GM19239 (cell line): Measurements from ENCODE around the gene WDR75.

ENCODE experiments used
- DNase-seq: peaks from one replicate; pipeline ENCODE4 v3.0.0; 2011; ENCODE audit warnings: low spot score; ENCODE audit not compliant: insufficient read length
- FAIRE-seq: peaks from 2 replicates; lab custom pipeline; 2011; peaks lifted over from hg19 to GRCh38; lab: Jason Lieb, UNC

WDR75 gene

DNA sequence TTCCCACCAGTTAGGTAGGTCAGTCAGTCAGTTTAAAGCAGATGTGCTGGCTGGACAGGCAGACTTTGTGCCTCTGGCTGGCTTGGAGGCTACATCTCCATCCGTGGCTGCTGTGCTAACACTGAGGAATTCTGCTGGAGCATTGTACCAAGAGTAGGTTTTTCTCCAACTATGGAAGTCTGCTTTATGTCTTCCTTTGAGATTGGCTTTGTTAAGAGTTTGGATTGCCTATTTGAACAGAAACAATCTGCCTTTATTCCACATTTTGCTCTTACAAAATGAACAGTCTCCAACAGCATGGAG lies 46.7 kb downstream of the WDR75 start:
- FAIRE-seq = no peak
- no peak for DNase-seq

DNA sequence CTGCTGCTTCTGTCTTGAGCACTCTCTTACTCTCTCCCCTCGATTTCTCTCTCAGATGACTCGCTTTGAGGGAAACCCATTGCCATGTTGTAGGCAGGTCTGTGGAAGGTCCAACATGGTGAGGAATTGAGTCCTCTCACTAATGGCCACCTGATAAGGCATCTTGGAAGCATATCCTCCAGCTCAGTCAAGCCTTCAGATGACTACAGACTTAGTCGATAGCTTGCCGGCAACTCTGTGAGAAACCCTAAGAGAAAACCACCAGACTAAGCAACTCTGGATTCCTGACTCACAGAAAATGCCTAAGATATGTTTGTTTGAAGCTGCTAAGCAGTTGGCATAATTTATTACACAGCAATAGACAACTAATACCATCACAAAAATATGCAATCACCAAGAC lies 51.2 kb downstream of the WDR75 start:
- FAIRE-seq = no peak

GRCh38 chr2:189498205-189498604 lies 56.9 kb downstream of the WDR75 start:
- DNase-seq = no peak
- FAIRE-seq = no peak

More for the DNA sequence above, 51.2 kb downstream of the WDR75 start:
- no peak for DNase-seq

GRCh38 chr2:189499137-189499536 lies 57.9 kb downstream of the WDR75 start:
- FAIRE-seq (no peak), DNase-seq (no peak)

- FAIRE-seq (no peak), DNase-seq (no peak)
Measured at GRCh38 chr2:189500456-189501160, 59.3 kb downstream of the WDR75 start.

- FAIRE-seq (no peak), DNase-seq (no peak)
Measured at GRCh38 chr2:189501487-189501886, 60.2 kb downstream of the WDR75 start.

- DNase-seq (no peak), FAIRE-seq (no peak)
Measured at GRCh38 chr2:189502714-189503113, 61.4 kb downstream of the WDR75 start.

DNA sequence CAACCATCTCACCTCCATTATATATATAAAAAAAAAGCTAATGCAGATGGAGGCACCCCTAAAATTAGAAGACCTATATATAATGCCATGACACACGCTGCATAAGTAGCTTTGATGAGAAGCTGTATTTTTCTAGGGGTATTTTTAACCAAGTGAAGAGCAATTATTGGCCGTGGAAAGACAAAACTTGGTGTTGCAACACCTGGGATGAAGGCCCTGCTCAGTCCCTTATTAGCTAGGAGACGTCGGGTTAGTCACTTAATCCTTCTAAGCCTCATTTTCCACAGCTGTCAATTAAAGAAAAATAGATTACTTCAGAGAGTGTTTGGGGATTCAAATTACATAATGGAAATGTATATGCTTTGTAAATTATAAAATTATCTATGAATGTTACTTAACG lies 63.0 kb downstream of the WDR75 start:
- FAIRE-seq = no peak
- no peak for DNase-seq

- no peak for FAIRE-seq
- DNase-seq = no peak
Measured at GRCh38 chr2:189505492-189505891, 64.2 kb downstream of the WDR75 start.

- no peak for FAIRE-seq
- no peak for DNase-seq
Measured at GRCh38 chr2:189506514-189506976, 65.3 kb downstream of the WDR75 start.

GRCh38 chr2:189511210-189511959 lies 70.1 kb downstream of the WDR75 start:
- FAIRE-seq = no peak

GRCh38 chr2:189511960-189512319 lies 70.7 kb downstream of the WDR75 start:
- DNase-seq (no peak), FAIRE-seq (no peak)

More at GRCh38 chr2:189511210-189511959, 70.1 kb downstream of the WDR75 start:
- no peak for DNase-seq

DNA sequence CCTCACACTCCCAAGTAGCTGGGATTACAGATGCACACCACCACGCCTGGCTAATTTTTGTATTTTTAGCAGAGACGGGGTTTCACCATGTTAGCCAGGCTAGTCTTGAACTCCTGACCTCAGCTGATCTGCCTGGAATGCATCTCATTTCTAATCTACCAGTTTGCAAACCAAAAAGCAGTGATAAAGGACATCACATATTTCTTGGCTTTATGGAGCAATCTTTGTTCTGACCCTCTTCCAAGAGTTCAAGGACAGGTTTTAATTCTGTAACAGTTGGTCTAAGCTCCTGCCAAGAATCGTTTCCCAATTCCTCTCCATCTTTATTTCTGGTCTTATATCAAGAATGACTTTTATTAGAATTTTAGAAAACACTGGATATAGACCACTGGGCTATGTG lies 71.6 kb downstream of the WDR75 start:
- DNase-seq = no peak

GRCh38 chr2:189514104-189514503 lies 72.8 kb downstream of the WDR75 start:
- FAIRE-seq (no peak), DNase-seq (no peak)

More for the DNA sequence above, 71.6 kb downstream of the WDR75 start:
- FAIRE-seq = no peak

DNA sequence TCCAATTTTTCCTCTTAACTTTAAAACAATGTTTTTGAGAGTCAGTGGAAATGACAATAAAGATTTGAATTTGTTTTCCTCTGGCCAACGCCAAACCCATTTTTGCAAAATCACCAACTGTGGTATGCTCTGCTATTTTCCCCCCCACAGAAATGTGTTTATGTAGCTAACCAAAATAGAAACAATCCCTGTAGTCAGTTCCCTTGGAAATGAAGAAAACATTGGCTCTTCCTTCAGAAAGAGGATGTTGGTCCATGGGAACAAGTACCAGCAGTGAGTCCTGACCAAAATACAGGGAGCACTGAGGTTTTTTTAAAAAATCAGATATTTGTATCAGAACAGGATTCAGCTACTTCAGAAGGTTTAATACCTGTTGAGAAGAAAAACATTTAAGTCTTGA lies 74.0 kb downstream of the WDR75 start:
- DNase-seq (no peak), FAIRE-seq (no peak)

GRCh38 chr2:189516546-189516945 lies 75.3 kb downstream of the WDR75 start:
- no peak for FAIRE-seq
- no peak for DNase-seq

DNA sequence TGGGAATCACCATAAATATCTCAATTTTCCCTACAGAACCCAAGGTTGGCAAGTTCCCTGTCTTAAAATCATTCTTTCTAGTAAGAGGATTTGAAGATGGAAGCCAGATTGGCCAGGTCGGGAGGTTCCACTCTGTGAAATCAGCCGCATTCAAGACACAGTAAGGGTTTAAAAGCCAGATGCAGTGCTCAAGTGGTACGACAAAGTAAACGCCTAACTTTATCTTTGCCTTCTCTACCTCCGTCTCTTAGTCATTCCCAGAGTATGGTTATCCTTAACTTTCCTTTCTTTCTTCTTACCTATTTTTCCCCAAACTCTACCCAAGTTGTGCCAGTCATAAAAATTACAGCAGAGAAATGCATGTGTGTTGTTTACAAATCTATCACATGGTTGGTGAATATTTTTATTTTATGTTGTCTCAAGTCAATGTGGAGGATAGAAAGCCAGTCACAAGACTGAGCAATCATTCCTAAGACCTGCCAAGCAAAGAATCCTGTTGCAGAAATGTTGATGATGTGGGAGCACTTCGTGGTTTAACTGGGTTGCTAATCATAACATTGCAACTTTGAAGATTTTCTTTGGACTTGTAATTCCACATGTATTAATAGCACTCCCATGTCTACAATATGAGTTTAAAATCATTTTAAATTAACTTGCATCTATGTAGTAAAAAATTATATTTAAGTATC lies 76.7 kb downstream of the WDR75 start:
- no peak for DNase-seq
- no peak for FAIRE-seq

GRCh38 chr2:189519631-189520387 lies 78.5 kb downstream of the WDR75 start:
- DNase-seq (no peak), FAIRE-seq (no peak)

DNA sequence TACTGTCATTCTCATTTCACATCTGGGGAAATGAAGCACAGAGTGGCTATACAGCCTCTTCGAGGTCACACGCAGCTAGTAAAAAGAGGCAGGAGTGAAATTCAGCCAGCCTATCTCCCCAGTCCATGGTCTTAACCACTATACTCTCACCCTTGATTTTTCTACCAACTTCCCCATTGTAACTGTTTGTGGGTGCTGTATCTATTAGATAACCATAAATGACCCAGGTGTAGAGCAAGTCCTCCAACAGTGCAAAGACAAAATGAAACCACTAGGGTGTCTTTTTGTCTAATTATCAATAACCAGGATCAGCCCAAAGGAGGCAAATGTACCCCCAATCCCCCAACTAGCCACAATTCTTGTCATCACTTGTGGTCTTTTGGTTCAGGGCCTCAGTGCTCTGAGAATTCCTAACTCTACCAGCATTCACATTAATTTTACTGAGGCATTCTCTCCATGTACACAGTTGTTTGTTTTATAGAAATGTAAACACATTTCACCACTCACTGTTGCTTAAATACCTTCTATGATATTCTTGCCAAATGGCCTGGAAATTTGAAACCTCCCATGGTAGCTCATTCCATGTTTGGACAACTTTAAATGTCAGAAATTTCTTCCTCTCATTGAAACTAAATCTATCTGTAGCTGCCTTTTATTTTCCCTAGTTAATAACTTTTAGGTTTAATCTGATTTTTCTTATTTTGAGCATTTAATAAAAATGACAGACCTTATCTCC lies 80.6 kb downstream of the WDR75 start:
- FAIRE-seq = no peak
- no peak for DNase-seq
